Measurements from ENCODE around the gene C1orf122. TPM values are rescaled to one million over a fixed set of nuclear protein-coding genes. Genes with fewer than 3 reads are reported as not detected.

The C1orf122 gene
- total and polyA plus RNA-seq, 2 of the 13 experiments (the other 11 are each of a cell fraction or from before 2014, with no cell fraction given): 18.7 to 40.6 TPM

GRCh38 chr1:37851262-37851661, 43.7 kb downstream of the C1orf122 start:
- Histone ChIP-seq H3K27ac (ENCODE audit: extremely low read length, insufficient read depth, low read length) (no peak overlapping the region), H3K4me3 (replicated peaks in 1 of 3; ENCODE audit: insufficient read depth in 1 of 3, low read depth in 2 of 3, low read length in 3 of 3) (no peak overlapping the region), H3K9ac (ENCODE audit: insufficient read depth, low read depth, low read length) (no peak overlapping the region), H3K27me3 (ENCODE audit: control insufficient read depth in 1 of 2, insufficient read depth in 2 of 2, low read length in 2 of 2) (no peaks in the 10 kb centered on the region; a peak in 1 of 5 replicates), H4K20me1 (ENCODE audit: insufficient read depth, low read length) (no peaks in the 10 kb centered on the region), H3K4me2 (ENCODE audit: low read depth, low read length) (no peak overlapping the region), H3K9me3 (ENCODE audit: low read length) (no peaks in the 10 kb centered on the region), H2AFZ (ENCODE audit: low read length) (no peak overlapping the region), H3K4me1 (ENCODE audit: insufficient read depth, low read length) (no peaks in the 10 kb centered on the region), H3K36me3 (replicated peaks in 1 of 2; ENCODE audit: control insufficient read depth in 1 of 2, insufficient read depth in 2 of 2, low read length in 2 of 2) (peaks cover 5 to 21% of the 10 kb centered on the region in 2 experiments; a peak in 4 of 5 replicates), H3K79me2 (ENCODE audit: insufficient read depth, low read length) (peaks cover 14% of the 10 kb centered on the region)
- DNase-seq (ENCODE audit: low spot score) (no peak), ATAC-seq (no peak), FAIRE-seq (no peak)
- no TSS peak for BruUV-seq (replicated peaks)
- intact Hi-C loops (cut with micrococcal nuclease; ENCODE audit: unreplicated experiment): no loop called here
- in situ Hi-C loops (cut with HindIII; ENCODE audit: extremely low pct_ligation_motif_present, low pct_unique_long_range_greater_than_20kb): no loop called here
- no peak for TF ChIP-seq SPEN (CRISPR knock-in tag; IDR thresholded peaks at IDR 0.05; ENCODE audit: low read depth)
- TF ChIP-seq ZNF432 (CRISPR knock-in tag; IDR thresholded peaks at IDR 0.05; ENCODE audit: borderline replicate concordance): no peak
- no peak for TF ChIP-seq ZNF276 (CRISPR knock-in tag; IDR thresholded peaks at IDR 0.05; ENCODE audit: low read depth)
- TF ChIP-seq MAFF (IDR thresholded peaks at IDR 0.05; ENCODE audit: low read depth, low read length): 0 out of 2 replicates have a peak, but pooled peaks have one; percentile 7
- peak; percentile 65 for TF ChIP-seq CEBPB (IDR thresholded peaks at IDR 0.05; ENCODE audit: borderline replicate concordance, low read depth, low read length)
- TF ChIP-seq MAFK (conservative IDR thresholded peaks at IDR 0.05 in 1 of 2, IDR thresholded peaks at IDR 0.05 in 1 of 2; ENCODE audit: low read length in 2 of 2): peak in 1 of 2 experiments; percentile 58; a peak in 2 of 4 replicates
- CTCF ChIA-PET (ENCODE audit: low intra/inter-chr PET ratio, low total read pairs): no interaction called here
- POLR2A ChIA-PET: interaction anchor here (1.0 to 1.1 kb wide), 2 partner anchors 8 to 43 kb away, joined by 3 read pairs; partner anchors contain the start of genes MTF1 and YRDC

GRCh38 chr1:37851782-37852210, 44.2 kb downstream of the C1orf122 start:
- in situ Hi-C loops (cut with HindIII; ENCODE audit: extremely low pct_ligation_motif_present, low pct_unique_long_range_greater_than_20kb): no loop called here
- H3K4me1 ChIP-seq (ENCODE audit: insufficient read depth, low read length): no peaks in the 10 kb centered on the region
- peaks cover 5 to 22% of the 10 kb centered on the region in 2 experiments; a peak in 4 of 5 replicates for H3K36me3 ChIP-seq (replicated peaks in 1 of 2; ENCODE audit: control insufficient read depth in 1 of 2, insufficient read depth in 2 of 2, low read length in 2 of 2)
- H3K27ac ChIP-seq (ENCODE audit: extremely low read length, insufficient read depth, low read length): no peak overlapping the region
- intact Hi-C loops (cut with micrococcal nuclease; ENCODE audit: unreplicated experiment): no loop called here
- no peaks in the 10 kb centered on the region; a peak in 1 of 5 replicates for H3K27me3 ChIP-seq (ENCODE audit: control insufficient read depth in 1 of 2, insufficient read depth in 2 of 2, low read length in 2 of 2)
- H3K4me3 ChIP-seq (replicated peaks in 1 of 3; ENCODE audit: insufficient read depth in 1 of 3, low read depth in 2 of 3, low read length in 3 of 3): no peak overlapping the region
- H3K4me2 ChIP-seq (ENCODE audit: low read depth, low read length): no peak overlapping the region
- no peak overlapping the region for H3K9ac ChIP-seq (ENCODE audit: insufficient read depth, low read depth, low read length)
- POLR2A ChIA-PET: interaction anchor here (1.1 kb wide), 1 partner anchor 44 kb away, joined by 3 read pairs; the partner anchor contains the start of gene YRDC
- WGBS (ENCODE audit: low lambda C conversion rate): 95% methylated on average over 2 of the region's 2 CpGs
- DNase-seq (ENCODE audit: low spot score): no peak
- no TSS peak for BruUV-seq (replicated peaks)
- FAIRE-seq: no peak
- peaks cover 14% of the 10 kb centered on the region for H3K79me2 ChIP-seq (ENCODE audit: insufficient read depth, low read length)
- CTCF ChIA-PET (ENCODE audit: low intra/inter-chr PET ratio, low total read pairs): no interaction called here
- ATAC-seq: no peak
- no peaks in the 10 kb centered on the region for H3K9me3 ChIP-seq (ENCODE audit: low read length)
- H2AFZ ChIP-seq (ENCODE audit: low read length): no peak overlapping the region
- H4K20me1 ChIP-seq (ENCODE audit: insufficient read depth, low read length): no peaks in the 10 kb centered on the region
- TF ChIP-seq EED (CRISPR knock-in tag; IDR thresholded peaks at IDR 0.05): no peak
- no peak for TF ChIP-seq CBFB (CRISPR knock-in tag; IDR thresholded peaks at IDR 0.05)
- no peak for TF ChIP-seq FOXJ3 (CRISPR knock-in tag; IDR thresholded peaks at IDR 0.05; ENCODE audit: borderline replicate concordance)
- TF ChIP-seq THAP9 (CRISPR knock-in tag; IDR thresholded peaks at IDR 0.05; ENCODE audit: borderline replicate concordance): no peak
- TF ChIP-seq SNRNP70 (IDR thresholded peaks at IDR 0.05; ENCODE audit: low read depth, low read length): no peak
